HG03095 (cell line): ENCODE data around the gene TOMM5.

Experiments
- ATAC-seq: cut with Tn5 transposase; IDR thresholded peaks from one replicate; pipeline ENCODE4 v1.9.1; 2021; ENCODE audit warnings: moderate library complexity; ENCODE audit not compliant: unreplicated experiment

TOMM5 gene

DNA sequence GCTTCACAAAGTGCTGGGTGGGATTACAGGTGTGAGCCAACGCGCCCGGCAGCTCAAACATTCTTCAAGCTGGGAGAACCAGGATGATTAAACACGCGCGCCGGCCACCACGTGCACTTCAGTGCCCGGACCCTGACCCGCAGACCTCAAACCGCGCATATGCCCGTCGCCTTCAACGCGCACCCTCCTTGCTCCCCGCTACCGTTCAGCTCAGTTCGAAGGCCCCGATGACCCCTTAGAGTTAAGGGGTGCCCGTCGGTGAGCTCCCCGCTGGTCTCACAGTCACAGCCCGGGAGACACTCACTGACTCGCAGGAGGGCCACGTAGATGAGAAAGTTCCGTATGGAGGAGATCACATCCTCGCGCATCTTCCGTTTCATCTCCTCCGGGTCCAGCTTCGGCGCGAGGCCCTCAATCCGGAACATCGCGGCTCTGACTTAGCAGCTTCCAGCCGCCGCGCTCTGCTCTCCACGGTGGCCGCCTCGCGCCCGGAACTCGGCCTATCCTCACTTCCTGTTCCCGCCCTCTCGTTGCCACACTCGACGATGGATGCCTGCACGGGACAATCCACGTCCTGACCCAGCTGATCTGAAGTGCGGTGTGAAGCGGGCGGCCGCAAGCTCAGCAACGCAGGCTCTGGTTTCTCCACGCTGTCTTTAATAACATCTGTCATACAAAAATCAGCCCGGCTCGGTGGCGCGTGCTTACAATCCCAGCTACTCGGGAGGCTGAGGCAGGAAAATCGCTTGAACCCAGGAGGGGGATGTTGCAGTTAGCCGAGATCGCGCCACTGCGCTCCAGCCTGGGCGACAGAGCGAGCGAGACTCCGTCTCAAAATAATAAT lies at the start of gene TOMM5:
TOMM5 (minus strand) TSS at position 490 of the 844 bp plus-strand sequence; CDS start at position 425, 65 bp downstream.
- ATAC-seq = peak; percentile 87

DNA sequence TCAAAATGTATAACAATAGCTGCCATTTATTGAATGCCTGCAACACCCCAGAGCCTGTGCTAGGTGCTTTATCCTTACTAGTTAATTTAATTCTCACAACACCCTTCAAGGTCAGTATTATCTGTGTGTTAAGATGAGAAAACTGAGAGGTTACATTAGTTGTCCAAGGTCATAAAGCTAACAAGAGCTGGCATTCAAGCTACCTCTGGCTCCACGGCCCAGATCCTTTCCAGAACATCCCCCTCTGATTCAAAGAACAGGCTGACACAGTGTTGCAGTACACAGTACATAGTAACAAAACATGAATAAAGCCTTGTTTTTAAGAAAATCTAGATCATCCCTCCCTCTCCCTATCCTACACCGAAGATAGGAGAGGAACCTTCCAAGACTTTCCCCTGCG lies 48.9 kb upstream of the TOMM5 start:
- no peak for ATAC-seq

DNA sequence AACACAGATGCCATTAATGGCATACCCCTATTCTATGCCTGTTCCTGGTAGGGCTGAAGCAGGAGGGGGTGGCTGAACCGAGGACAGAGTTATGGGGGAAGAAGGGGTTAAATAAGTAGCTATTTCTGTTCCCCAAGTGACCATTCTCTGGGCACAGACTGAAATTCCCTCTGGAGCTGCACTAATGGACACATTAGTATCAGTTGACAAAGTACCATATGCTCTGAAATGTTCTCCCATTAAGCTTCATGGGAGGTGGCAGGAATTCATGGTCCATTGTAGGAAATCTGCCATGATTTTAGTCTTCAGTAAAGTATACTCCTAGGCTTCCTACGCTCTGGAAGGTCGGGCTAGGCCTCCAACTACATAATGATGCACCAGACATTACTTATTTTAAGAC lies 47.8 kb upstream of the TOMM5 start:
- ATAC-seq = no peak

DNA sequence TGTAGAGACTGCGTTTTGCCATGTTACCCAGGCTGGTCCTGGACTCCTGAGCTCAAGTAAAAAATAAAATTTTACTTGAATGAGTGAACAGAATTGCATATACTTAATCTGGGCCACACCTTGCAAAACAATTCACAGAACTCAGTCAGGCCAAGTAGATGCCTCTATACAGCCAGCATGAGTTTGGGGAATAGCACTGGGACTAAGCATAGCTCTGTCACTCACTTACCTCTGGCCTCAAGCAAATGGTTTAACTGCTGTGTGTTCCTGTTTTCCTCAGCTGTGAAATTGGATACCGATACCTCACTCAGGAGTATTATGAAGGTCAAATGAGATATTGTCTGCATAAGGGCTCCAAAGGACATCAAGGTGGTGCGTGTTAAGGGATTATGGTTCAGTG lies 47.4 kb upstream of the TOMM5 start:
- no peak for ATAC-seq

DNA sequence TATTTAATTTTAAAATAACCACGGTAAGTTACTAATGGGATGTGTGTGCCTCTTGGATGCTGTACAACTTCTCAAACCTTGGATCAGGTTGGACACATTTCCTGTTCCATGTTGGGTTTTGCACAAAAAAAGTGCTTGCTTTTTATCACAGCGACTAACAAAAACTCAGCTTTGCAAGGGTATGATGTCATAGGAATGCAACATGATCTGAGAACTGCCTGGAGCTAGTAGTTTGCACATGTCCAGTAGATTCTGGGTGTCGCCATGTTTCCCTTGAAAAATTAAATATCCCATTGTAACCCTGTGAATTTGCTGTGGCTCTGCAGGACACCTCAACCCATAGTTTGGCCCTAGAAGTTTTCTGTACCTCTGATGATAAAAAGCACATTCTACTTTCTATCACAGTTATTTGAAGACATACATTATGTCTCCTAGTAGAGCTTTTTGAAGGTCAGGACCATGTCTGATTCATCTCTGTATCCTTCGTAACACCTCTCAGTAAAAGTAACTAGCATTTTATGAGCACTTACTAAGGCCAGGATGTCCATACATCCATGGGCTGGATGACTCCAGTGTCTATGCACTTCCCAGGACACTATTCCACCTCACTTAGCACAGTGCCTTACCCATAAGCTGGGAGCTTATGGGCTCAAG lies 46.8 kb upstream of the TOMM5 start:
- ATAC-seq = no peak

DNA sequence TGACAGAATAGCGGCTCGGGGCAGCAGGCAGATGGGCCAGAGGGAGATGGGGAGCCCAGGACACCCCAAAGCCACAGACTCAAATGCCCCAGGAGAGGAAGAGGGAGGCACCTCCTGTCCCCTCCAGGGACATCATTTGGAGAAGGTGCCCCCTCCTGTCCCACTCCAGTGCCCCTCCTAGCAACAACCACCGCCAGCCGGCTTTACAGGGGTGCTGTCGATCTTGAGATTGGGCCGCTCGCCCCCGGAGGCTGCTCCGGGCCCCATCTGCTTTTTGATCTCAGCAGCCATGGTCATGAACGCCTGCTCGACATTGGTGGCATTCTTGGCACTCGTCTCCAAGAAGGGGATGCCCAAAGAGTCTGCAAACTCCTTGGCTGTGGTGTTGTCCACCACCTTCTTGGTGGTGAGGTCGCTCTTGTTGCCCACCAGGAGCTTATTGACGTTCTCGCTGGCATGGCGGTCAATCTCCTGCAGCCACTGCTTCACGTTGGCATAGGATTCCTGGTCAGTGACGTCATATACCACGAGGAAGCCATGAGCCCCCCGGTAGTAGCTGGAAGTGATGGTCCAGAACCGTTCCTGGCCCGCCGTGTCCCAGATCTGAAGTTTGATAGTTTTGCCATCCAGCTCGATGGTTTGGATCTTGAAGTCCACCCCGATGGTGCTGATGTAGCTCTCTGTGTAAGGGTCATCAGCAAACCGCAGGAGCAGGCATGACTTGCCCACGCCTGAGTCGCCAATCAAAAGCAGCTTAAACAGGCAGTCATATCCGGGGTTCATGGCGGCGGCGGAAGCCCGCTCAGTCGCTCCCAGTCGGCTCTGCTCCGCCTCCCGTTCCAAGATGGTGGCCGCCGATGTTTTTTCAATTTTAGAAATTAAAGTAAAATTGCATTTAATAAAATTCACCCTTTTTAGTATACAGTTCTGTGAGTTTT lies 44.4 kb upstream of the TOMM5 start:
- no peak for ATAC-seq

DNA sequence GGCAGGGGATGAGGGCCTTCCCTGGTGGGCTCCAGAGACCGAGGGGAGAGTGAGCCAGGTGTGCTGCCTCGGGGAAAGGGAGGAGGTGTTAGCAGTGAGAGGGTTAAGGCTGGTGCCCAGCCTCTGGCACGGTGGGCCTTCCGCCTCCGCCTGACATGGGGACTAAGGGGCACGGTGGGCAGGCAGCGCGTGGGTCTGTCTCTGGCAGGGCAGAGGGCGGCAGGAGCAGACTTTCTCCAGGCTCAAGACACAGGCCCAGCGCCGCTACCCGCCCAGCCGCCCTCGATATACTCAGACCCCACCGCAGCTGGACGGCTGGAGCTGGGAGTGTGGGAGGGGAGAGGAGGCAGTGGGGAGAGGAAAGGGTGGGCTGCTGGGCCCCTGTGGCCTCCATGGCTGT lies 43.4 kb upstream of the TOMM5 start:
- no peak for ATAC-seq

DNA sequence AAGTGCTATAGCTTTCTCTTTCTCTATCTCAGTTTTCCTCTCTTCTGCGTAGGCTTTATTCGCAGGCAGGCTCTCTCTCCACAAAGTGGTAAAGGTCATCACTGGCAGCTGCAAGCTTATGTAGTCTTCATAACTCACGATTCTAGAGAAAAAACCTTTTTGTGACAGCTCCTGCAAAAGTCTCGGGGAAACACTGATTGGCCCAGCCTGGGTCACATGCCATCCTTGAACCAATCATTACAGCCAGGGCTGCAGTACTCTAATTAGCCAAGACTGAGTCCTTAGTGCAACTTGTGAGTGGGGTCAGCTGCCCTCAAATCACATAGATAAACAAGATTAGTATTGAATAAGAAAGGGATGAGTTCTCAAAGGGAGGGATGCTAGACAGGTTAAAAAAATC lies 40.1 kb upstream of the TOMM5 start:
- ATAC-seq = no peak

DNA sequence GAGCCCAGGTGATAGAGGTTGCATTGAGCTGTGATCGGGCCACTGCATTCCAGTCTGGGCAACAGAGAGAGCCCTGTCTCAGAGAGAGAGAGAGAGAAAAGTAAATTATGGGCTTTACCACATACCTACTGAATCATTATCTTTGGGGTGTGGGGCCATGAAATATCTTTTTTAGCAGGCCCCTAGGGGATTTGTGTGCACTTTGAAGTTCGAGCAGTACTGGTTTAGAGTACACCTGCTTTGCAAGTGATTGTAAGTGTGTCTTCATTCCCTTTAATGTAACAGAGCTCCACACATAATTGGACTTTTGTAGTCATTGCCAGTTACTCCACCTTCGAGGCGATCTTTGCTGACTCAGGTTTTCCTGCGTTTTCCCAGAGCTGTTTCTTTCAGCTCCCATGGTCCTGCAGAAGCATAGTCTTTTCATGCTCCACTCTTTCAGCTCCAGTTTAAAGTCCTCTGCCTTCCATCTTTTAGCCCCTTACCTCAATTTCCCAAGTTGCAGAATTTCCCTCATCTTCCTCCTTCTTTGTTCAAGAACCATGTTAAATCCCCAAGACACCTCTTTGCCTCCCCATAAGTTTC lies 34.4 kb upstream of the TOMM5 start:
- no peak for ATAC-seq

DNA sequence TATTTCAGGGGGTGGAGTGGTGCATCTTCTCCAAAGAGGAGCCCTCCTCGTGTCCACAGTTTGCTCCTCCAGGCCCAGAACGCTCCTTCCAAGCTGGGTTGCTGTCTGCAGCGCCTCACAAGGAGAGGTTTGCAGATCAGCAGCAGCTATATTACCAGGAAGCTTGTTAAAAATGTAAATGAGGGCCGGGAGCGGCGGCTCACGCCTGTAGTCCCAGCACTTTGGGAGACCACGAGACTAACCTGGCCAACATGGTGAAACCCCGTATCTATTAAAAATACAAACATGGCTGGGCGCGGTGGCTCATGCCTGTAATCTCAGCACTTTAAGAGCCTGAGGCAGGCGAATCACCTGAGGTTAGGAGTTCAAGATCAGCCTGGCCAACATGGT lies 33.4 kb upstream of the TOMM5 start:
- ATAC-seq = no peak

DNA sequence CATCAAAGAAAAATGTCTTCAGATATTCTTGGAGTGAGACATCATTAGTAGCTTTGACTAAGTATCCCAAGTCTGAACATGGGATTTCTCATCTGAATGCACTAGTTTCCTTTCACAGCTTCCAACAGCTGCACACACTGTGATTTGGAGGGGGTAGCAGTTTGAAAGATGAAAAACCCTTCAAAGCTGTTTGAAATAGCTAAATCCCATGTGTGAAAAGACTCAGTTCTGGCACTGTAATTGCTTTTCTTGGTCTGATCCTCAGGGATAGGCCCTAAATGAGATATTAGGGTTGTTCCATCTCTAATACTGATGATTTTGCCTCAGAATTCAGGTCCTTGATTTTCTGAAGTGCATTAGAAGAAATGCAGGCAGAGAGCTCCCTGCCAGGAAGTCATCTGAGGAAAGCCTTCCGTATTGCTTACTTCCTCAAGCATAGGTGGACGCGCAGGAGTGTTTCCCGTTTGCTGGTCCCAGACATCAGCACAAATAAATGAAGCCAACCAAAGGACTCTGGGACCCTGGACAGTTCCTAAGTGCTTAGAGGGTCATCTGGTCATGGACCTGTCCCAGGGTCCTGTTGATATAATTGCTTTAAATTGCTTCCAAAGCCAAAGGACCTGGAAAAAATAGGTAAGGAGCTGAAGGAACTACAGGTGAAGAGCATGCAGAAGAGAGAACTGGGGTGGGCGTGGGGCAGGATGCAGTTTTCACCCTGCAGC lies 32.8 kb upstream of the TOMM5 start:
- no peak for ATAC-seq

DNA sequence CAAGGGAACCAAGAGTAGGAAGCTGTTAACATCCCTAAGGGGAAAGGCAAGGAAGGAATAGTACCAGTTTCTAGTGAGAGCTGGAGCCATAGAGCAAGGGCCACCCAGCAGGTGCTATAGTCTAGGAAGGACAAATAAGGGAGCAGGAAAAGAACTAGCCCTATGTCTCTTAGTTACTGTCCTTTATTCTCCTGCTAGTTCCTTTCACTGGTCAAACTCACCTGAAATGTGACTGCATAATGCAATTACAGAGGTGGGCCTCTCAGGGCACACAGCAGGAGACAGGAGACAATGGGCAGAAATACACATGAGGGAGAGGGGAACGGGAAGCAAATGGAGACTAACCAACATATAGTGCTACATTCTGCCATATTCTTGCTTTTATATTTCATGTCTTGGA lies 31.7 kb upstream of the TOMM5 start:
- ATAC-seq = no peak

DNA sequence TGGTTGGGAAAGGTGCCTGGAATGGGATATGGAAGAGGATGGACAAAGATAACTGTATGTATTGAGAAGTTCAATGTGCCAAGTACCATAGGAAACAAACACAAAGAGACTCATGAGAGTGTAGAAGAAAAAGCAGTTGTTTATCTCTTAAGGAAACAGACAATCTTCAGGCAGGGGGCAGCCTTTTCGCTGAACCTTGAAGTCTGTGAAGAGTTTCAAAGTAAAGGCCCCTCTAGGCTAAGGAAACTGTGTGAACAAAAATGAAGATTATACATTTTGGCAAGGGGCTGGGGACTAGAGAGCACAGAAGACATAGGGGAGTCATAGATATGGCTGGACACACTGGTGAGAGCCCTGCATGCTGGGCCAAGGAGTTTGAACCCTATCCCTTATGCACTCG lies 30.9 kb upstream of the TOMM5 start:
- no peak for ATAC-seq

DNA sequence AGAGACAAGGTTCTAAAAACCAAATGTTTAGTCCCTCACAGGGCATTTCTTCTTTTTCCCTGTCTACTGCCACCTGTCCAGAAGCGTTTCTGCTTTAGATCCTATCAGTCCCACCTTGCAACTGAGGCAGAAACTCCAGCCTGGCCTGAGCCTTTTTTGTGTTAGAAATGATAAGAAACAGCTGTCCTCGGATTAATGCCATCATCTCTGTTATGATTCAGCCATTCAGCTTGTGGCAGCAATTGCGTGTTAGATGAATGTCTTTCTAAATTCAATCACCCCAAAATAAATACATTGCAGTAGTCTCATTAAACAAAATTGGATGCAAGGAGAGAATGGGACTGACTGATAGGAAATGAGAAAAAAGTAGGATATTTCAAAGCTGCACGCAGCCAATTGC lies 30.1 kb upstream of the TOMM5 start:
- ATAC-seq = no peak

DNA sequence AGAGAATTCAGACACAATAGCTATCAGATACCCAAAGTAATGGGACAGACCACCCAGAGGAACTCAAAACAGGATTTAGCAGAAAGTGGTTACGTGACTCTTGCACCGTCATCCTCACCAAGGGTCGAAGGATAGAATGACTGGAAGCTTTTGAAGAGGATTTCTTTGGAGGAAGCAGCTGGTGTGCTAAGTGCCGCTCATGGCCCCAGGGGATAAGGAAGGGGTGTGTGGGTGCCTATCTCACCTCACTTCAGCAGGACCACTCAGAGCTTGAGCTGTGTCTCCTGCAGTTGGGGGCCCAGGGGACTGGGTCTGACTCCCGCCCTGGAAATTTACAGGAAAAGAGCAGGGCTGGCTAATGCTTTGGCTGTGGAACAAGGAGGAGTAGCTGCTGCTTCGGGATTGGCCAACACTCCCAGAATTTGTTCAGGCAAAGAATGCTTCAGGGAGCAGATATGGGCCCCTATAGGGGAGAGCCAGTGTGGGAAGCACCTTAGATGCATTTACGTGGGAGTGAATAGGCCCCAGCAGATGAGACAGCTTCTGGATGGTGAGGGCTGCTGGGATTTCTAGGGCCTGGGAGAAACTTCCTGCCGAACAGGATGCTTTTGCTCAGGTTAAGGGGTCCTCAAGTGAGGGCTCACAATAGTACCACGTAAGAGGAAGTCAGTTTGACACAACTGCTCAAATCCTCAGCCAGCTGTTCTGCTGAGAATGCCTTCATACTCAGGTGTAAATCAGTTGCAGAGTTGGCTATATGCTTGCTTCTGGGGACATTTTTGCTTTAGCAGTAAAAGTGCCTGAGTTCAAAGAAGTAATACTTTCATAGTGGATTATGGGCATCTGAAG lies 29.1 kb upstream of the TOMM5 start:
- ATAC-seq = no peak

DNA sequence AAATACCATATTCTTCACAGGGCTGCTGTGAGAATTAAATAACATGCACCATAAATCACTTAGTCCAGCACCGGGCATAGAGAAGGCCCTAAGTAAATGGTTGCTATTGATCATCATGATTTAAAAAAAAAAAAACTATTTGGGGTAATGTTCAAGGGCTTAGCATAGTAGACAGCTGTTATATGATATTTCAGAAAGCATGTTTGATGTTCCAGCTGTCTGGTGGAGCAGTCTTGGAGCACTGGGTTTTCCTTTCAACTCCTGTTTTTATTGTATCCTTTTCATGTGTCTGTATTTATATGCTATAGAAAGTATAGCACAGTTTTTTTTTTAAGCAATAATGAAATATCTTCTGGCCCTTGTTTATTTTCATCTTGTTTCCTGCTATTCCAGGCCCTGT lies 28.0 kb upstream of the TOMM5 start:
- ATAC-seq = no peak

DNA sequence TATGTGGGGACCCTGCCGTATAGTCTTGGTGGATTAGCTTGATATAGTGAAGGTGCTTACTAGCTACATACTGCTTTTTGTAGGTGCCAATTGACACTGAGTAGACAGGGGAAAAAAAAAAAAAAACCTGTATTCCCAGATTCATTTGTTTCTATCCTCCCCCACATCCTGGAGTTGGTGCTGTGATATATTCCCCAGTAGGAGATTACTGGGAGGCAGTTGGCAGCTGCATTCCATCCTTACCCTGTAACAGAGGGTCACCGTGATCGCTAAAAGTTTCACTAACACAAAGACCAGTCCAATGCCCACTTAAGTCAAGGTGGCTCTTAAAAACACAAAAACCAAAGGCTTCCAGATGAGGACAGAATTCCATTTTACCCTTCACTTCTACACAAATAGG lies 27.4 kb upstream of the TOMM5 start:
- ATAC-seq = no peak

DNA sequence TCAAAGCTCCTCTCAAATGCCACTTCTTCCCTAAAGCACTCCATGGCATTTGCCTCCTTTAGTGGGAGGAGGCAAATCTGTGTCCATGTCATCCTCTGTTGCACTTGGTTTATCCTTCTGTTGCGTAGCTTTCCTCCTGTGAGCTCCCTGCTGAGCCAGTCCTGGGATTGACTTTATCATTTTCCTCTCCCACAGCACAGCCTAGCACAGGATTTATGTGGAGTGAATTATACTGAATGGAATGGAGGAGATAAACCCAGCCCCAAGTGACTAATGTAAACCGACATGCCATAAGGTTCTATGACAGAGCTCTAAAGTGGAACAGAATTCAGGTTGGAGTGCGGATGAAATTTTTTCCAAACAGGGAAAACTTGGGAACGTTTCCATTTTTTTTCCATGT lies 26.4 kb upstream of the TOMM5 start:
- ATAC-seq = no peak

DNA sequence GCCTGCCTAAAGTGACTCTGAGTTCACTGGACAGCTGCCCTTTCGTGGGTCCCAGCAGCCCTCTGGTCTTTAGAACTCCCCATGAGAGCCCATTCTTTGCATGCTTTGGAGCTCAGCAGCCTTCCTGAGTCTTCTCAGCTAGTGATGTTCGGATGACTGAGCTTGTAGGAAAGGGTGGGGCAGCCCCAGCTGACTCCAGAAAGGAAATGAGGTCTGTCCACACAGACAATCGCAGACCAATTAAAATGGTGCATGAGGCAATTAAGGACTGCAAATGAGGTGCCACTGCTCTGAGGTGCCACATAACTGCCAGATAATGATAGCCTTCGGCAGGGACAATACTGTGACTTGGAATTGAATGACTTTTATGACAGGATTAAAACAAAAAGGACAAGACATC lies 25.4 kb upstream of the TOMM5 start:
- ATAC-seq = no peak

DNA sequence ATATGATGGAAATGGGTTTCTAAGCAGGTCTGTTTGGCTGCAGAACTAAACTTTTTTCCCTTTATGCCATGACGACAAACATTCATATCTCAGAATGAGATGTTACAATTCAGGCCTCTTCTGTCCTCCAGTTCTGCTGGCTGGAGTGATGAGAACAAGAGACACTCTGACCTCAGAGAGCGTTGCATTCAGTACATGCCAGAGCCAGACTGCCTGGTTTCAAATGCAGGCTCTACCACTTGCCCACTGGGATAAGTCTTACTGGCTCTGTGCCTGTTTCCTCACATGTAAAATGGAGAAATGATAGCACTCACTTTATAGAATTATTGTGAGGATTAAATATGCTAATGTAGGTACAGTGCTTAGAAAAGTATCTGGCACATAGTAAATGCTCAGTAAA lies 24.8 kb upstream of the TOMM5 start:
- ATAC-seq = no peak
